ENCODE data around the gene CEP170B.

Gene CEP170B

GRCh38 chr14:104925855-104926609, 61.0 kb downstream of the CEP170B start:
- H3K4me3 ChIP-seq (ENCODE audit: low read depth, low read length) = no peak overlapping the region
- no peak for DNase-seq (ENCODE audit: low read depth)

GRCh38 chr14:104926619-104927431, 61.8 kb downstream of the CEP170B start:
- no peak for DNase-seq (ENCODE audit: low read depth)
- no peak overlapping the region for H3K4me3 ChIP-seq (ENCODE audit: low read depth, low read length)

- no peak for DNase-seq (ENCODE audit: low read depth)
- H3K4me3 ChIP-seq (ENCODE audit: low read depth, low read length) = no peak overlapping the region
Measured at GRCh38 chr14:104927432-104927816, 62.4 kb downstream of the CEP170B start.

GRCh38 chr14:104927901-104928300, 62.8 kb downstream of the CEP170B start:
- no peak overlapping the region for H3K4me3 ChIP-seq (ENCODE audit: low read depth, low read length)
- no peak for DNase-seq (ENCODE audit: low read depth)

GRCh38 chr14:104928391-104929133, 63.5 kb downstream of the CEP170B start:
- H3K4me3 ChIP-seq (ENCODE audit: low read depth, low read length) = no peak overlapping the region
- DNase-seq (ENCODE audit: low read depth) = no peak

GRCh38 chr14:104929268-104930230, 64.5 kb downstream of the CEP170B start:
- H3K4me3 ChIP-seq (ENCODE audit: low read depth, low read length) = no peak overlapping the region
- no peak for DNase-seq (ENCODE audit: low read depth)

GRCh38 chr14:104930526-104931303, 65.6 kb downstream of the CEP170B start:
- DNase-seq (ENCODE audit: low read depth) = no peak
- H3K4me3 ChIP-seq (ENCODE audit: low read depth, low read length) = no peak overlapping the region

- DNase-seq (ENCODE audit: low read depth) = no peak
- no peak overlapping the region for H3K4me3 ChIP-seq (ENCODE audit: low read depth, low read length)
Measured at GRCh38 chr14:104931304-104931770, 66.3 kb downstream of the CEP170B start.

- no peak for DNase-seq (ENCODE audit: low read depth)
- peak overlapping the region; percentile 51 for H3K4me3 ChIP-seq (ENCODE audit: low read depth, low read length)
Measured at GRCh38 chr14:104931771-104932675, 67.0 kb downstream of the CEP170B start.

GRCh38 chr14:104932676-104933631, 67.9 kb downstream of the CEP170B start:
- peak; percentile 25 for DNase-seq (ENCODE audit: low read depth)

GRCh38 chr14:104933746-104934733, 69.0 kb downstream of the CEP170B start:
- no peak overlapping the region for H3K4me3 ChIP-seq (ENCODE audit: low read depth, low read length)
- DNase-seq (ENCODE audit: low read depth) = no peak

More at GRCh38 chr14:104932676-104933631, 67.9 kb downstream of the CEP170B start:
- H3K4me3 ChIP-seq (ENCODE audit: low read depth, low read length) = peak overlapping the region; percentile 51

- no peak overlapping the region for H3K4me3 ChIP-seq (ENCODE audit: low read depth, low read length)
- no peak for DNase-seq (ENCODE audit: low read depth)
Measured at GRCh38 chr14:104935026-104935650, 70.1 kb downstream of the CEP170B start.

- no peak overlapping the region for H3K4me3 ChIP-seq (ENCODE audit: low read depth, low read length)
- DNase-seq (ENCODE audit: low read depth) = no peak
Measured at GRCh38 chr14:104935955-104936354, 70.9 kb downstream of the CEP170B start.

- H3K4me3 ChIP-seq (ENCODE audit: low read depth, low read length) = no peak overlapping the region
- DNase-seq (ENCODE audit: low read depth) = no peak
Measured at GRCh38 chr14:104936361-104937155, 71.5 kb downstream of the CEP170B start.

All from skeletal muscle cell (primary cell).